Measurements from ENCODE around the gene DNAJC8.

DNA sequence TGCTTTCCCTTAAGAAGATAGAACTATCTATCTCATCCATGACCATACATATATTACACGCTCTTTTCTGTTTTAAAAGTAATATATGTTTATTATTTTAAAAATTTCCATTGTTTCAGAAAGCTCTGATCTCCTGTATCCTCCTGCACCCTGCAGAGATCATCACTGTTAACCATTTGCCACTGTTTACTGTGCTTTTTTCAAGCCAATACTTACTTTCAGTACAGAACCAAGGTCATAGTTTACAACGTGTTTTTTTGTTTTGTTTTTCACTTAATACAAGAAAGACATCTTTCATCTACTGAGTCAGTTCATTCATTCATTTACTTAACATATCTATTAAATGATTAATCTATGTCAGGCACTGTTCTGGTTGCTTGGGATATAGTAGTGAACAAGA lies 36.7 kb upstream of the DNAJC8 start:
- TF ChIP-seq, protein P1, sequence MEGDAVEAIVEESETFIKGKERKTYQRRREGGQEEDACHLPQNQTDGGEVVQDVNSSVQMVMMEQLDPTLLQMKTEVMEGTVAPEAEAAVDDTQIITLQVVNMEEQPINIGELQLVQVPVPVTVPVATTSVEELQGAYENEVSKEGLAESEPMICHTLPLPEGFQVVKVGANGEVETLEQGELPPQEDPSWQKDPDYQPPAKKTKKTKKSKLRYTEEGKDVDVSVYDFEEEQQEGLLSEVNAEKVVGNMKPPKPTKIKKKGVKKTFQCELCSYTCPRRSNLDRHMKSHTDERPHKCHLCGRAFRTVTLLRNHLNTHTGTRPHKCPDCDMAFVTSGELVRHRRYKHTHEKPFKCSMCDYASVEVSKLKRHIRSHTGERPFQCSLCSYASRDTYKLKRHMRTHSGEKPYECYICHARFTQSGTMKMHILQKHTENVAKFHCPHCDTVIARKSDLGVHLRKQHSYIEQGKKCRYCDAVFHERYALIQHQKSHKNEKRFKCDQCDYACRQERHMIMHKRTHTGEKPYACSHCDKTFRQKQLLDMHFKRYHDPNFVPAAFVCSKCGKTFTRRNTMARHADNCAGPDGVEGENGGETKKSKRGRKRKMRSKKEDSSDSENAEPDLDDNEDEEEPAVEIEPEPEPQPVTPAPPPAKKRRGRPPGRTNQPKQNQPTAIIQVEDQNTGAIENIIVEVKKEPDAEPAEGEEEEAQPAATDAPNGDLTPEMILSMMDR (IDR thresholded peaks at IDR 0.05): no peak
- TF ChIP-seq POLR2A (IDR thresholded peaks at IDR 0.05): no peak
